ENCODE measurements around the gene ZNF441. TPM values are rescaled to one million over a fixed set of nuclear protein-coding genes. Genes with fewer than 3 reads are reported as not detected.
A peak's percentile ranks its signal among the peaks of the same experiment; 100 is the strongest.

ZNF441 gene
- total and polyA plus RNA-seq, 2 of the 13 experiments (the other 11 are each of a cell fraction or from before 2014, with no cell fraction given) = 2.8 to 10.0 TPM

- TF ChIP-seq CSRNP1 (CRISPR knock-in tag; IDR thresholded peaks at IDR 0.05) = no peak
- 0 out of 2 replicates have a peak, but pooled peaks have one; percentile 27 for TF ChIP-seq ARHGAP35 (CRISPR knock-in tag; IDR thresholded peaks at IDR 0.05; ENCODE audit: borderline replicate concordance)
- peak; percentile 44 for TF ChIP-seq ZNF687 (CRISPR knock-in tag; IDR thresholded peaks at IDR 0.05)
- TF ChIP-seq SIX1 (CRISPR knock-in tag; IDR thresholded peaks at IDR 0.05; ENCODE audit: borderline replicate concordance) = no peak
- no peak for TF ChIP-seq NONO (IDR thresholded peaks at IDR 0.05)
- TF ChIP-seq NONO (CRISPR knock-in tag; conservative IDR thresholded peaks at IDR 0.05) = 0 out of 2 replicates have a peak, but pooled peaks have one; percentile 14
- no peak for TF ChIP-seq ZBTB4 (CRISPR knock-in tag; IDR thresholded peaks at IDR 0.05; ENCODE audit: borderline replicate concordance)
- no peak for TF ChIP-seq NFAT5 (CRISPR knock-in tag; IDR thresholded peaks at IDR 0.05)
- no peak for TF ChIP-seq ZNF235 (CRISPR knock-in tag; IDR thresholded peaks at IDR 0.05; ENCODE audit: borderline replicate concordance)
- peak; percentile 31; the same call in 1 of the 2 replicates for TF ChIP-seq MIER3 (CRISPR knock-in tag; IDR thresholded peaks at IDR 0.05; ENCODE audit: borderline replicate concordance)
- TF ChIP-seq CREBL2 (CRISPR knock-in tag; IDR thresholded peaks at IDR 0.05; ENCODE audit: borderline replicate concordance) = no peak
- peak; percentile 59; the same call in 1 of the 2 replicates for TF ChIP-seq CCDC6 (CRISPR knock-in tag; IDR thresholded peaks at IDR 0.05)
Observed at GRCh38 chr19:11737964-11738745, 28.6 kb upstream of the ZNF441 start (continued).

Measured in HepG2 (cell line).